ENCODE results near the gene CTNNA3. TPM values are rescaled to one million over a fixed set of nuclear protein-coding genes. Genes with fewer than 3 reads are reported as not detected.

Gene CTNNA3
- total and polyA plus RNA-seq, 5 donors from 2014 or later: not detected

- peaks cover 0 to 4% (median 0%) of the 10 kb centered on the region in 4 donors for H3K4me1 Mint-ChIP-seq
- no peak overlapping the region for H3K27ac Mint-ChIP-seq
- Histone ChIP-seq H3K36me3 (ENCODE audit: control insufficient read depth, insufficient read depth, low read length) (no peaks in the 10 kb centered on the region), H3K27me3 (ENCODE audit: control insufficient read depth, insufficient read depth, low read length) (no peaks in the 10 kb centered on the region), H3K4me3 (ENCODE audit: low read depth, low read length) (no peak overlapping the region), H3K27ac (ENCODE audit: insufficient read depth, low read length, poor library complexity, severe bottlenecking) (no peak overlapping the region), H3K4me1 (ENCODE audit: control insufficient read depth, insufficient read depth, low read length, poor library complexity, severe bottlenecking) (no peaks in the 10 kb centered on the region), H3K9me3 (ENCODE audit: control insufficient read depth in 2 of 2, low read length in 2 of 2) (no peaks in the 10 kb centered on the region)
- peak overlapping the region in 1 of 4 donors; percentile 5 for H3K4me3 Mint-ChIP-seq
- DNase-seq: no peak
- no peaks in the 10 kb centered on the region for H3K36me3 Mint-ChIP-seq
- peaks cover 4% of the 10 kb centered on the region for H3K27me3 Mint-ChIP-seq
- no peak for ATAC-seq (ENCODE audit: low read depth in 2 of 2)
- H3K9me3 Mint-ChIP-seq: peaks cover 0 to 8% (median 0%) of the 10 kb centered on the region in 7 donors
Observed at GRCh38 chr10:67386260-67386659, 309.7 kb downstream of the CTNNA3 start.

DNA sequence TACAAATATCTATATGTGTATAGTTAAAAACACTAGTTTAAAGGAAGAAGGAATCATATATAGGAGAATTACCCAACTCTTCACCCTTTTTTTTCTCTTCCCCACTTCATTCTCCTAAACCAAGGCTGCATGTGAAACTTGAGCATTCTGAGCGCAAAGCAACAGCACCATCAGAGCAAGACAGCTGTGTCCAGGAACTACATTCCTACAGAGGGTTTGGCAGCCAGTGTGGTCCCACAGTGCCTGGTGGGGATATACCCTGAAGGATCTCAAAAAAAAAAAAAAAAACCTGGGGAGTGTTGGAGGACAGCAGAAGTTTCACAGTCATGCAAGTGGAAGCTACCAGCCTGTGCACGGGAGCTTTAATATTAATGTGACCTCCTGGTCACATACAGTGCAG is 310.4 kb downstream of the CTNNA3 start:
- Histone ChIP-seq H3K4me3 (ENCODE audit: low read depth, low read length) (no peak overlapping the region), H3K36me3 (ENCODE audit: control insufficient read depth, insufficient read depth, low read length) (no peaks in the 10 kb centered on the region), H3K27me3 (ENCODE audit: control insufficient read depth, insufficient read depth, low read length) (no peaks in the 10 kb centered on the region), H3K27ac (ENCODE audit: insufficient read depth, low read length, poor library complexity, severe bottlenecking) (no peak overlapping the region), H3K9me3 (ENCODE audit: control insufficient read depth in 2 of 2, low read length in 2 of 2) (no peaks in the 10 kb centered on the region), H3K4me1 (ENCODE audit: control insufficient read depth, insufficient read depth, low read length, poor library complexity, severe bottlenecking) (no peaks in the 10 kb centered on the region)
- ATAC-seq (ENCODE audit: low read depth in 2 of 2) (no peak), DNase-seq (no peak)
- H3K4me1 Mint-ChIP-seq: peaks cover 0 to 4% (median 0%) of the 10 kb centered on the region in 4 donors
- no peak overlapping the region for H3K4me3 Mint-ChIP-seq
- peaks cover 0 to 8% (median 0%) of the 10 kb centered on the region in 7 donors for H3K9me3 Mint-ChIP-seq
- peak overlapping the region in 1 of 3 donors; percentile 20 for H3K27ac Mint-ChIP-seq
- H3K36me3 Mint-ChIP-seq: no peaks in the 10 kb centered on the region
- H3K27me3 Mint-ChIP-seq: peaks cover 4% of the 10 kb centered on the region

DNA sequence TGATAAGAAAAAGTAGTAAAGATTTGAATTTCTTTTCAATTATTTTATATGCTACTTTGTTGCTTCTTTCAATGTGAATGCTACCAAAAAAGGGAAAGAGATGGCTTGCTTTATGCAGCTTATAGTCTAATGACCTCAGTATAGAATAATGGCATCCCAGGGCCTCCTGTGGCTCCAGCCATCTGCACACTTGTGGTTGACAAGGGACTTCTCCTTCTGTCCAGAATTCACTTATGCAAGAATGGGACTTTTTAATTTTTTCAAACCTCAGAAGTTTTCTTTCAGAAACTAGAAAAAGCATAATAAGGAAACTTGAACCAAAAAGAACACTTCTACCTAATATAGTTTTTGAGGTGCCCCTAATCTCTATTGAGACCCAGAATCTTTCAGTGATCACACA is 310.9 kb downstream of the CTNNA3 start:
- H3K27ac Mint-ChIP-seq: no peak overlapping the region
- ATAC-seq (ENCODE audit: low read depth in 2 of 2) (no peak), DNase-seq (no peak)
- H3K4me1 Mint-ChIP-seq: peaks cover 0 to 4% (median 0%) of the 10 kb centered on the region in 4 donors
- no peak overlapping the region for H3K4me3 Mint-ChIP-seq
- H3K9me3 ChIP-seq (ENCODE audit: control insufficient read depth in 2 of 2, low read length in 2 of 2): no peaks in the 10 kb centered on the region
- H3K27ac ChIP-seq (ENCODE audit: insufficient read depth, low read length, poor library complexity, severe bottlenecking): no peak overlapping the region
- H3K4me1 ChIP-seq (ENCODE audit: control insufficient read depth, insufficient read depth, low read length, poor library complexity, severe bottlenecking): no peaks in the 10 kb centered on the region
- no peaks in the 10 kb centered on the region for H3K27me3 ChIP-seq (ENCODE audit: control insufficient read depth, insufficient read depth, low read length)
- no peaks in the 10 kb centered on the region for H3K36me3 ChIP-seq (ENCODE audit: control insufficient read depth, insufficient read depth, low read length)
- no peak overlapping the region for H3K4me3 ChIP-seq (ENCODE audit: low read depth, low read length)
- H3K27me3 Mint-ChIP-seq: peaks cover 4% of the 10 kb centered on the region
- H3K36me3 Mint-ChIP-seq: no peaks in the 10 kb centered on the region
- peaks cover 0 to 8% (median 0%) of the 10 kb centered on the region in 7 donors for H3K9me3 Mint-ChIP-seq

GRCh38 chr10:67331121-67331910 is 364.7 kb downstream of the CTNNA3 start:
- Mint-ChIP-seq H3K4me3 (no peak overlapping the region), H3K27me3 (no peaks in the 10 kb centered on the region), H3K36me3 (no peaks in the 10 kb centered on the region), H3K9me3 (peaks cover 0 to 13% (median 0%) of the 10 kb centered on the region in 7 donors), H3K27ac (no peak overlapping the region), H3K4me1 (no peaks in the 10 kb centered on the region)
- ATAC-seq (ENCODE audit: low read depth in 2 of 2) (no peak), DNase-seq (no peak)
- Histone ChIP-seq H3K4me3 (ENCODE audit: low read depth, low read length) (no peak overlapping the region), H3K27me3 (ENCODE audit: control insufficient read depth, insufficient read depth, low read length) (no peaks in the 10 kb centered on the region), H3K36me3 (ENCODE audit: control insufficient read depth, insufficient read depth, low read length) (no peaks in the 10 kb centered on the region), H3K4me1 (ENCODE audit: control insufficient read depth, insufficient read depth, low read length, poor library complexity, severe bottlenecking) (no peaks in the 10 kb centered on the region), H3K9me3 (ENCODE audit: control insufficient read depth in 2 of 2, low read length in 2 of 2) (no peaks in the 10 kb centered on the region), H3K27ac (ENCODE audit: insufficient read depth, low read length, poor library complexity, severe bottlenecking) (no peak overlapping the region)

- Histone ChIP-seq H3K27ac (ENCODE audit: insufficient read depth, low read length, poor library complexity, severe bottlenecking) (no peak overlapping the region), H3K9me3 (ENCODE audit: control insufficient read depth in 2 of 2, low read length in 2 of 2) (no peaks in the 10 kb centered on the region), H3K4me3 (ENCODE audit: low read depth, low read length) (no peak overlapping the region), H3K27me3 (ENCODE audit: control insufficient read depth, insufficient read depth, low read length) (no peaks in the 10 kb centered on the region), H3K4me1 (ENCODE audit: control insufficient read depth, insufficient read depth, low read length, poor library complexity, severe bottlenecking) (no peaks in the 10 kb centered on the region), H3K36me3 (ENCODE audit: control insufficient read depth, insufficient read depth, low read length) (no peaks in the 10 kb centered on the region)
- H3K9me3 Mint-ChIP-seq: peaks cover 3 to 40% (median 9%) of the 10 kb centered on the region in 7 donors
- no peaks in the 10 kb centered on the region for H3K27me3 Mint-ChIP-seq
- no peak for DNase-seq
- no peak overlapping the region for H3K4me3 Mint-ChIP-seq
- no peaks in the 10 kb centered on the region for H3K36me3 Mint-ChIP-seq
- no peak for ATAC-seq (ENCODE audit: low read depth in 2 of 2)
- no peaks in the 10 kb centered on the region for H3K4me1 Mint-ChIP-seq
- H3K27ac Mint-ChIP-seq: no peak overlapping the region
Observed at GRCh38 chr10:67327626-67328535, 368.1 kb downstream of the CTNNA3 start.

DNA sequence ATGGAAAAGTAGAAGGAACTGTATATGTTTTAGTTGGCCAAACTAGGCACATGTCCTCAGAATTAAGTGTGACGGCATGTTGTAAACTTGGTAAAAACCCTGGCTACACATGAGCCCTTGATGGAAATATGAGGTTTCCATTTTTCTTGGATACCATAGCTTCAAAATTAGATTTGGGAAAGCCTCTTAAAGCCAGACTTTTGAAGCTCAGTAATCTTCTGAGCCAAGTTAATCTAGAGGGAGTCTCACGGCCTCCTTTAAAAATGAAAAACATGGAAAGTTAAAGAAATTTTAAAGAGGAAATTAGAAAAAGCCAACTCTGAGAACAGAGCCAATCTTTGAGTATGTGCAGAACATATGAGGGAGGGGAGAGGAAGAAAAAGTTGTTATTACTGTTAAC is 376.0 kb downstream of the CTNNA3 start:
- Histone ChIP-seq H3K9me3 (ENCODE audit: control insufficient read depth in 2 of 2, low read length in 2 of 2) (no peaks in the 10 kb centered on the region), H3K27ac (ENCODE audit: insufficient read depth, low read length, poor library complexity, severe bottlenecking) (no peak overlapping the region), H3K4me1 (ENCODE audit: control insufficient read depth, insufficient read depth, low read length, poor library complexity, severe bottlenecking) (no peaks in the 10 kb centered on the region), H3K4me3 (ENCODE audit: low read depth, low read length) (no peak overlapping the region), H3K27me3 (ENCODE audit: control insufficient read depth, insufficient read depth, low read length) (no peaks in the 10 kb centered on the region), H3K36me3 (ENCODE audit: control insufficient read depth, insufficient read depth, low read length) (no peaks in the 10 kb centered on the region)
- ATAC-seq (ENCODE audit: low read depth in 2 of 2): no peak
- Mint-ChIP-seq H3K27ac (no peak overlapping the region), H3K4me3 (no peak overlapping the region), H3K27me3 (no peaks in the 10 kb centered on the region), H3K4me1 (no peaks in the 10 kb centered on the region), H3K36me3 (no peaks in the 10 kb centered on the region), H3K9me3 (peaks cover 3 to 23% (median 5%) of the 10 kb centered on the region in 7 donors)
- no peak for DNase-seq

DNA sequence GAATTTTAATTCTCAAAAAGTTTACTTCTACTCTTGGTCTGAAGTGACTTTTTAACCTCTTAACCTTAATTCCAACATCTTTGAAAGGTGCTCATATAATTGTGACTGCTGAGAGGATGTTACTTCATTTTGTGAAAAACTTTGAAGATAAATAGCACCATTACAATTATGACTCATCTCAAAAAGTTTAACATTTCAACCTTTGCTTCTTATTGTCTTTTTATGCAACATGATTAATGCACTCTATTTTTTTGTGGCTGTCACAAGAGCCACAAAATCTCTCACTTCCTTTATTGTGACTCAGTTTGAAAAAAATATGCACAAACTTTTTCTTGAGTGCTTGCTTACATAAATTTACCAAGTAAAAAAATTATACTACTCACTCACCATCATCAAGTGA is 387.1 kb downstream of the CTNNA3 start:
- Mint-ChIP-seq H3K27me3 (no peaks in the 10 kb centered on the region), H3K27ac (no peak overlapping the region), H3K36me3 (no peaks in the 10 kb centered on the region), H3K9me3 (peaks cover 0 to 11% (median 3%) of the 10 kb centered on the region in 7 donors), H3K4me1 (no peaks in the 10 kb centered on the region), H3K4me3 (no peak overlapping the region)
- Histone ChIP-seq H3K4me3 (ENCODE audit: low read depth, low read length) (no peak overlapping the region), H3K9me3 (ENCODE audit: control insufficient read depth in 2 of 2, low read length in 2 of 2) (no peaks in the 10 kb centered on the region), H3K27ac (ENCODE audit: insufficient read depth, low read length, poor library complexity, severe bottlenecking) (no peak overlapping the region), H3K4me1 (ENCODE audit: control insufficient read depth, insufficient read depth, low read length, poor library complexity, severe bottlenecking) (no peaks in the 10 kb centered on the region), H3K36me3 (ENCODE audit: control insufficient read depth, insufficient read depth, low read length) (no peaks in the 10 kb centered on the region), H3K27me3 (ENCODE audit: control insufficient read depth, insufficient read depth, low read length) (no peaks in the 10 kb centered on the region)
- DNase-seq (no peak), ATAC-seq (ENCODE audit: low read depth in 2 of 2) (no peak)
